ENCODE data around the gene PCGF3. TPM values are rescaled to one million over a fixed set of nuclear protein-coding genes. Genes with fewer than 3 reads are reported as not detected.

PCGF3 gene
- total and polyA plus RNA-seq, 10 of the 15 experiments (the other 5 are each of a cell fraction or from before 2014, with no cell fraction given), result 2.2 to 43.8 (median 15.9) TPM

DNA sequence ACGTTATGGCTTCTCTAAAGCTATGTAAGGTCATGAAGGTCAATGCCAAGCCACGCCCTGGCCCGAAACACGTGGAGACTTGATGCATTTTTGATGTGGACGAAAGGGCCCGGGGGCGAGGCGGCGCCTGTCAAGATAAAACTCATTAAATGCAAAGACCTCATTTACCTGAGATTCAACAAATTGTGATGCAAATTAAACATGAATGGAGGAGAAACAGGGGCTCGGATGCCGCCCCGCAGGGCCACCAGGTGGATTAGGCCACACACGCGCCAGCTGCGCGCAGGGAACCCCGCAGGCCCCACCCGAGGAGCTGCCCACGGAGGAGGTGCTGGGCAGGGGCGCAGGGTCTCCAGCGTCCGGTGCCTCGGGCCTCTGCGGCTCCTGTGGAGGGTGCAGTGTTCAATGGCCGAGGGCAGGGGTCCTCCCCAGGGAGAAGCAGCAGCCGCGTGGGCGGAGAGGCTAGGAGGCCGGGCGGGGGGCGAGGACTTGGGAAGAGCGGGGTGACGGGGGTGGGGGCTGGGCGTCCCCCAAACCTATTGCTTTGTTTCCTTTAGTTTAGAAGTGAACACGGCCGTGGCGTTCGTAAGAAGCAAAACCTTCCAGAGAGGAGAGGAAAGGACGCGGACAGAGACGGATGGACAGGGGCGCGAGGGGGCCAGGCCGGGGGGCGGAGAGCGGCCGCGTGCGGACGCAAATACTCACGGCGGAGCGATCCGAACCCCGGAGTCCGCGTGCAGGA lies 79.9 kb downstream of the PCGF3 start:
- Histone ChIP-seq H2AFZ (ENCODE audit: control insufficient read depth, low read depth, low read length) (no peak overlapping the region), H3K9ac (ENCODE audit: control insufficient read depth, insufficient read depth, low read length) (no peak overlapping the region), H3K27ac (ENCODE audit: control insufficient read depth, insufficient read depth) (no peak overlapping the region), H3K4me2 (ENCODE audit: control insufficient read depth, insufficient read depth) (no peak overlapping the region), H3K79me2 (ENCODE audit: control insufficient read depth, insufficient read depth, low read length) (peaks cover 12% of the 10 kb centered on the region), H4K20me1 (ENCODE audit: control insufficient read depth, insufficient read depth) (no peaks in the 10 kb centered on the region), H3K4me1 (ENCODE audit: control insufficient read depth, insufficient read depth, low read length) (peaks cover 13% of the 10 kb centered on the region), H3K4me3 (no peak overlapping the region), H3K9me3 (replicated peaks; ENCODE audit: control insufficient read depth, insufficient read depth, low read length) (no peaks in the 10 kb centered on the region), H3K36me3 (ENCODE audit: control insufficient read depth in 2 of 2, insufficient read depth in 2 of 2, low read length in 1 of 2) (peaks cover 0 to under 1% of the 10 kb centered on the region in 2 experiments; a peak in 1 of 4 replicates), H3K27me3 (replicated peaks in 1 of 2; ENCODE audit: control insufficient read depth in 2 of 2, insufficient read depth in 2 of 2, low read length in 1 of 2) (peaks cover 0 to 6% of the 10 kb centered on the region in 2 experiments; a peak in 1 of 4 replicates)
- TF ChIP-seq SUZ12 (IDR thresholded peaks at IDR 0.05; ENCODE audit: unreplicated experiment), result no peak
- TF ChIP-seq RELA (IDR thresholded peaks at IDR 0.05; ENCODE audit: borderline replicate concordance, partially characterized antibody), result no peak
- TF ChIP-seq NRF1 (conservative IDR thresholded peaks at IDR 0.05; ENCODE audit: low read depth, low read length), result no peak
- TF ChIP-seq, protein P1, sequence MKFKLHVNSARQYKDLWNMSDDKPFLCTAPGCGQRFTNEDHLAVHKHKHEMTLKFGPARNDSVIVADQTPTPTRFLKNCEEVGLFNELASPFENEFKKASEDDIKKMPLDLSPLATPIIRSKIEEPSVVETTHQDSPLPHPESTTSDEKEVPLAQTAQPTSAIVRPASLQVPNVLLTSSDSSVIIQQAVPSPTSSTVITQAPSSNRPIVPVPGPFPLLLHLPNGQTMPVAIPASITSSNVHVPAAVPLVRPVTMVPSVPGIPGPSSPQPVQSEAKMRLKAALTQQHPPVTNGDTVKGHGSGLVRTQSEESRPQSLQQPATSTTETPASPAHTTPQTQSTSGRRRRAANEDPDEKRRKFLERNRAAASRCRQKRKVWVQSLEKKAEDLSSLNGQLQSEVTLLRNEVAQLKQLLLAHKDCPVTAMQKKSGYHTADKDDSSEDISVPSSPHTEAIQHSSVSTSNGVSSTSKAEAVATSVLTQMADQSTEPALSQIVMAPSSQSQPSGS (IDR thresholded peaks at IDR 0.05; ENCODE audit: low read length), result no peak
- TF ChIP-seq, protein P2, sequence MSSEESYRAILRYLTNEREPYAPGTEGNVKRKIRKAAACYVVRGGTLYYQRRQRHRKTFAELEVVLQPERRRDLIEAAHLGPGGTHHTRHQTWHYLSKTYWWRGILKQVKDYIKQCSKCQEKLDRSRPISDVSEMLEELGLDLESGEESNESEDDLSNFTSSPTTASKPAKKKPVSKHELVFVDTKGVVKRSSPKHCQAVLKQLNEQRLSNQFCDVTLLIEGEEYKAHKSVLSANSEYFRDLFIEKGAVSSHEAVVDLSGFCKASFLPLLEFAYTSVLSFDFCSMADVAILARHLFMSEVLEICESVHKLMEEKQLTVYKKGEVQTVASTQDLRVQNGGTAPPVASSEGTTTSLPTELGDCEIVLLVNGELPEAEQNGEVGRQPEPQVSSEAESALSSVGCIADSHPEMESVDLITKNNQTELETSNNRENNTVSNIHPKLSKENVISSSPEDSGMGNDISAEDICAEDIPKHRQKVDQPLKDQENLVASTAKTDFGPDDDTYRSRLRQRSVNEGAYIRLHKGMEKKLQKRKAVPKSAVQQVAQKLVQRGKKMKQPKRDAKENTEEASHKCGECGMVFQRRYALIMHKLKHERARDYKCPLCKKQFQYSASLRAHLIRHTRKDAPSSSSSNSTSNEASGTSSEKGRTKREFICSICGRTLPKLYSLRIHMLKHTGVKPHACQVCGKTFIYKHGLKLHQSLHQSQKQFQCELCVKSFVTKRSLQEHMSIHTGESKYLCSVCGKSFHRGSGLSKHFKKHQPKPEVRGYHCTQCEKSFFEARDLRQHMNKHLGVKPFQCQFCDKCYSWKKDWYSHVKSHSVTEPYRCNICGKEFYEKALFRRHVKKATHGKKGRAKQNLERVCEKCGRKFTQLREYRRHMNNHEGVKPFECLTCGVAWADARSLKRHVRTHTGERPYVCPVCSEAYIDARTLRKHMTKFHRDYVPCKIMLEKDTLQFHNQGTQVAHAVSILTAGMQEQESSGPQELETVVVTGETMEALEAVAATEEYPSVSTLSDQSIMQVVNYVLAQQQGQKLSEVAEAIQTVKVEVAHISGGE (CRISPR knock-in tag; IDR thresholded peaks at IDR 0.05), result no peak
- no peak for TF ChIP-seq YBX1 (IDR thresholded peaks at IDR 0.05)
- no peak for TF ChIP-seq BRCA1 (IDR thresholded peaks at IDR 0.05; ENCODE audit: low read depth, low read length)
- no peak for TF ChIP-seq WRNIP1 (IDR thresholded peaks at IDR 0.05; ENCODE audit: borderline replicate concordance, low read depth, low read length)
- TF ChIP-seq, protein P3, sequence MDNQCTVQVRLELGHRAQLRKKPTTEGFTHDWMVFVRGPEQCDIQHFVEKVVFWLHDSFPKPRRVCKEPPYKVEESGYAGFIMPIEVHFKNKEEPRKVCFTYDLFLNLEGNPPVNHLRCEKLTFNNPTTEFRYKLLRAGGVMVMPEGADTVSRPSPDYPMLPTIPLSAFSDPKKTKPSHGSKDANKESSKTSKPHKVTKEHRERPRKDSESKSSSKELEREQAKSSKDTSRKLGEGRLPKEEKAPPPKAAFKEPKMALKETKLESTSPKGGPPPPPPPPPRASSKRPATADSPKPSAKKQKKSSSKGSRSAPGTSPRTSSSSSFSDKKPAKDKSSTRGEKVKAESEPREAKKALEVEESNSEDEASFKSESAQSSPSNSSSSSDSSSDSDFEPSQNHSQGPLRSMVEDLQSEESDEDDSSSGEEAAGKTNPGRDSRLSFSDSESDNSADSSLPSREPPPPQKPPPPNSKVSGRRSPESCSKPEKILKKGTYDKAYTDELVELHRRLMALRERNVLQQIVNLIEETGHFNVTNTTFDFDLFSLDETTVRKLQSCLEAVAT (IDR thresholded peaks at IDR 0.05), result no peak
- TF ChIP-seq SREBF2 (IDR thresholded peaks at IDR 0.05; ENCODE audit: low read length), result no peak
- no peak for TF ChIP-seq POLR2AphosphoS2 (IDR thresholded peaks at IDR 0.05; ENCODE audit: low read depth, low read length)
- TF ChIP-seq CREM (IDR thresholded peaks at IDR 0.05; ENCODE audit: low read depth), result no peak
- TF ChIP-seq TBL1XR1 (IDR thresholded peaks at IDR 0.05; ENCODE audit: low read depth, low read length), result no peak
- TF ChIP-seq ZNF274 (IDR thresholded peaks at IDR 0.05; ENCODE audit: insufficient read depth, insufficient read length), result no peak
- no peak for TF ChIP-seq EP300 (IDR thresholded peaks at IDR 0.05; ENCODE audit: borderline replicate concordance in 1 of 2, control insufficient read depth in 1 of 2, low read depth in 2 of 2, low read length in 2 of 2)
- TF ChIP-seq IKZF2 (IDR thresholded peaks at IDR 0.05), result no peak
- in situ Hi-C loops (cut with MboI), result no loop called here
- ChIA-PET POLR2A (no interaction called here), CTCF (no interaction called here), RAD21 (ENCODE audit: unreplicated experiment) (no interaction called here), SMC1A (ENCODE audit: uncharacterized antibody, unreplicated experiment) (no interaction called here)
- FAIRE-seq, result no peak
- DNase-seq (ENCODE audit: low read depth, low spot score), result no peak
- intact Hi-C loops (cut with micrococcal nuclease; ENCODE audit: unreplicated experiment), result no loop called here
- no TSS peak for BruUV-seq (replicated peaks)
- 24% methylated on average over 48 of the region's 57 CpGs for WGBS (ENCODE audit: insufficient coverage, insufficient replicate concordance, low lambda C conversion rate, missing lambda C conversion rate)
- ATAC-seq, result no peak

Data from GM12878 (cell line).